NCI-H2107 treated with DMSO at 0.1 percent for 48 hours (cell line): ENCODE data around the gene EHHADH.
A peak's percentile ranks its signal among the peaks of the same experiment; 100 is the strongest.
"Not testable (repeated sequence)": the region's sequence is repeated elsewhere in the genome, so short reads cannot be mapped to it uniquely, and the experiment has no call there.

ENCODE experiments used
- DNase-seq: peaks from one replicate; lab custom pipeline; 2025; ENCODE audit not compliant: unreplicated experiment; lab: John Stamatoyannopoulos, UW

Gene EHHADH

DNA sequence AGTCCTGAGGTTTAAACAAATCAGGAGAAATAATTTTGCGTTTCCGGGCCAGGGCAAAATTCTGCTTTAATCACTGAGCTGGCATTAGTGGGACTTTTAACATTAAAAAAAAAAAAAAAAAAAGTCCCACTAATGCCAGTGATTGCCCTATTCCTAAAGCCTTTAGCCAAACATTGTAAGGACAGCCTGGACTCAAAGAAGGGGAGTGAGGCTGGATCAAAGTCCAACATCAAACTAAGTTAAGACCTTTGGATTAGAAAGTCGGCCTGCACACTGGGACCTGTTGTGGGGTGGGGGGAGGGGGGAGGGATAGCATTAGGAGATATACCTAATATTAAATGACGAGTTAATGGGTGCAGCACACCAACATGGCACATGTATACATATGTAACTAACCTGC is 716 bp downstream of the EHHADH start:
- not testable (repeated sequence) for DNase-seq

- DNase-seq, result no peak
Observed at GRCh38 chr3:185251272-185251671, 2.6 kb downstream of the EHHADH start.

DNA sequence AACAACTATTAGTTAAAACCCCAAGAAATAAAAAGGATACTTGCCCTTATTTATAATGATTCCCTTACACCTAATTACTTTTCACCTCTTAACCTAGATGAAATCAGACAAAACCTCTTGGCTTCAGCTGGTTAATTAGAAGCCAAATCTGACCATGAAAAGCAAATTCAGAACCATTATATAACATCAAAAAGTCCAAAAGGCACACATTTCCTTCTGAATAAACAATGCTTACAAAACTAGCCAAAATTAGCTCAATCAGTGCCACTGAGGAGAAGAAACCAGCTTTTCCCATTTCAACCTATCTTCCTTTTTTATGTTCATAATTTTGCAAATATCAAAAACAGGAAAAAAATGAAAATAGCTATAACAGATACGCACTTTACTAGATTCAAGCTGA is 3.2 kb downstream of the EHHADH start:
- DNase-seq, result no peak

GRCh38 chr3:185250247-185250646 is 3.6 kb downstream of the EHHADH start:
- no peak for DNase-seq

GRCh38 chr3:185242642-185243041 is 11.2 kb downstream of the EHHADH start:
- DNase-seq, result no peak

DNA sequence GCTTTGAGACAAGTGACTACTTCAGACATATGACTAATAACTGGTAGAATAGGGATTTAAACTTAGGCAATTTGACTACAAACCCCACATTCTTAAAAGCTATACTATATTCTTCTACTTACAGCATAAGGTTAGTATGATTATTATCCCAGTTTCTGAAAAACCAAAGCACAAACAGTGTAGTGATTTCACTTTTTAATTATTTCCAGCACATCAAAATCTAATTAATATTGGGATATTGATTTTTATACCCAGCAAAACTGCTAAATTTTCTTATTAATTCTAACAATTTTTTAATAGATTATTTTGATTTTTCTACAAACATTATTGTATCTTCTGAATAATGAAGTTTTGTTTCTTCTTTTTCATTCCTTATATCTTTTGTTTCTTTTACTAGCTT is 16.9 kb downstream of the EHHADH start:
- no peak for DNase-seq

- no peak for DNase-seq
Observed at GRCh38 chr3:185233328-185233727, 20.5 kb downstream of the EHHADH start.

DNA sequence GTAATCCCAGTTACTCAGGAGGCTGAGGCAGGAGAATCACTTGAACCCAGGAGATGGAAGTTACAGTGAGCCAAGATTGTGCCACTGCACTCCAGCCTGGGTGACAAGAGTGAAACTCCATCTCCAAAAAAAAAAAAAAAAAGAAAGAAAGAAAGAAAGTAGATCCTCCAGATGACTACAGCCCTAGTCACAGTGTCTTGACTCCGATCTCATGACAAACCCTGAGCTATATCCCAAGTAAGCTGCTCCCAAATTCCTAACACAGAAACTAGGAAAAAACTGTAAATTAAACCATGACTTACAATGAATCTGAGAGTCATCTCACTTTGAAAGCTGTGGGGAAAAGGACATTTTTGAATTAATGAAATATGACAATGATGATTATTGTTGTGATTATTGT is 27.3 kb downstream of the EHHADH start:
- not testable (repeated sequence) for DNase-seq

DNA sequence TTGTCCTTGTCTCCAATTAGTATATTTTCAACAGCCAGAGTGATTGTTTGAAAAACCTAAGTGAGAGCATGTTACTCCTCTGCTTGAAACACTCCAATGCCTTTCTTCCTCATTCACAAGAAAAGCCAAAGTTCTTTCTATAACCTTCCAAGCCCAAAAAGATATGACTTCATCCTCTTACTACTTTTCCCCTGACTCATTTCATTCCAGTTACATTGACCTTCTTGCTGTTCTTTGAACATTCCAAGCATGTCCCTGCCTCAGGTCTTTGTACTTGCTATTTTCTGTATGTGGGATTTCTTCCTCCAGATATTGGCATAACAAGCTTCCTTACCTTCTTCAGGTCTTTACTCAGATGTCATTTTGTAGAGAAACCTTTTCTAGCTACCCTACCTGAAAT is 28.3 kb downstream of the EHHADH start:
- no peak for DNase-seq

- no peak for DNase-seq
Observed at GRCh38 chr3:185225080-185225479, 28.8 kb downstream of the EHHADH start.

- DNase-seq, result no peak
Observed at GRCh38 chr3:185221203-185221602, 32.6 kb downstream of the EHHADH start.

GRCh38 chr3:185216607-185216958 is 37.3 kb downstream of the EHHADH start:
- DNase-seq, result peak; percentile 69

DNA sequence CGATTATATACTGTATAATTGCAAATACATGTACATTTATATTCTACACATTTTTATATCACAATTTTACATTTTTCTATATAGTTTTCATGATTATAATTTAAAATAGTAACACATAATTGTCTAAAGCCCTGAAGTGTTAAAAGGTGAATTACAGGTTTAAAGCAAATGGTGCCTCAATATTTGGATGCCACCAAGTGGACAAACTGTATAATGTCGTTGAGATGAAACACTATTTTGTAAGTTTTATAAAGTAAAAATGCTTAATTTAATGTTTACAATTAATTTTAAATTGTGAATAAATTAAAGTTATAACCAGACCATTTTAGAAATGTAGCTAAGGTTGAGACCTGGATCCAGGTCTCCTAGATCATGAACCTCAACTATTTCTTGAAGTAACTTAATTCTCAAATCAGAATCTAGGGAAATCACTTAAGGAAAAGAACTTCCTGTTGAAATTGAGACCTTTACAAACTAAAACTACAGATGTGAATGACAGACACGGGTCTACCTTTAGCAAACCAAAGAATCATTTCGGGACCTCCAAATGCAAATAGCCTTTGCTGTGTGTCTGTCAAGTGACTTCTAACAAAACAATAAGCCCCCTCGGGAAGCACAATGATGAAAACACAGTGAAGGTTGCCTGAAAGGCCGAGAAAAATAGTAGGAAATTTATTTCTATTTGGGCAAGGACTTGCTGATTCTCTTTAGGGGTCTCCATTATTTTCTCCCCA is 37.8 kb downstream of the EHHADH start:
- peak; percentile 65 for DNase-seq

DNA sequence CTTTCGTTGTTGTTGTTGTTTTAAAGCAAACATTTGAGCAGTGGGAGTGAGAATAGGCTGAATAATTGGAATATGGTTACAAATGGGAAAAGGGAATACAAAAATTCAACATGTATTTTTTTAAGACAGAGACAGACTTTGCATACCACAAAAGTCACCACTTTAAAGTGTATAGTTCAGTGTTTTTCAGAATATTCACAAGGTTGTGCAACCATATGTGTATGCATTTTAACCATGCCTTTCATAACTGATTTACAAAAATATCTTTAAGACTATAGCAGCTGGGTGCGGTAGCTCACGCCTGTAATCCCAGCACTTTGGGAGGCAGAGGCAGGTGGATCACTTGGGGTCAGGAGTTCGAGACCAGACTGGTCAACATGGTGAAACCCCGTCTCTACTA is 41.3 kb downstream of the EHHADH start:
- DNase-seq, result no peak

- DNase-seq, result no peak
Observed at GRCh38 chr3:185212086-185212485, 41.8 kb downstream of the EHHADH start.

DNA sequence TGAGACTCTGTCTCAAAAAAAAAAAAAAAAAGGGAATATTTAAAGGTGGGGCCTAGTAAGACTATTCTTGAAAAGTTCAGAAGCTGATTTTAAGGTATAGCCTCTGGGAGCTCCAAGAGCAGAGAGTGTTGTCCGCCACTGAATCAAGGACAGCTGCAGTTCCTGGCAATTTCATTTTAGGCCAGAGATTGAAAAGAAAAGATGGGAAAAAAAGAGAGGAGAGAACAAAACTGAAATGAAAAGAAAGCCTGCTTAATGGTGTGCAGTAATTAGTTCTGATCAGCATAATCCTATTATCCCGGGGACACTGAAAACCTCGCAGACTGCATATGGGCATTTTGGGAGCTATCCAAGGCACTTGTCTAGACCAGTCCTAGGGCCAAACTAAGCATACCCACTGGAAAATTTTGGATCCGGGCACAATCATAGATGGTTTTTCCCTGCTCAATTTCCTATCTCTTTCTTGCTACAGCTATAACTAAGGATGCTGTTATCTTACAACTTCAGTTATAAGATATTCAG is 43.2 kb downstream of the EHHADH start:
- DNase-seq, result no peak

GRCh38 chr3:185208823-185209222 is 45.0 kb downstream of the EHHADH start:
- DNase-seq, result no peak

- DNase-seq, result no peak
Observed at GRCh38 chr3:185207931-185208746, 45.7 kb downstream of the EHHADH start.

DNA sequence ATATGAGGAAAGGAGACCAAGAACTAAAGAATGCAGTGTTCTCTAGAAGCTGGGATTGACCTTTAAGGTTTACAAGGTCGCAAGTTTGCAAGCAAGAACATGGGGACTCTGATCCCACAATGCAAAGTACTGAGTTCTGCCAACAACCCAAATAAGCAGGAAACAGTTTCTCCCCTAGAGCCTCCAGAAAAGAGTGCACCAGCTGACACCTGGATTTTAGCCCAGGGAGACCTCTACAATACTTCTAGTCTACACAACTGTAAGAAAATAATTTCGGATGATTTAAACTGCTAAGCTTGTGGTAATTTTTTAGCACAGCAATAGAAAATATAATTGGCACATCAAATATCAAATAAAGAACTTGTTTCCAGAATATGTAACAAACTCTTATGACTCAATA is 46.4 kb downstream of the EHHADH start:
- DNase-seq, result no peak

DNA sequence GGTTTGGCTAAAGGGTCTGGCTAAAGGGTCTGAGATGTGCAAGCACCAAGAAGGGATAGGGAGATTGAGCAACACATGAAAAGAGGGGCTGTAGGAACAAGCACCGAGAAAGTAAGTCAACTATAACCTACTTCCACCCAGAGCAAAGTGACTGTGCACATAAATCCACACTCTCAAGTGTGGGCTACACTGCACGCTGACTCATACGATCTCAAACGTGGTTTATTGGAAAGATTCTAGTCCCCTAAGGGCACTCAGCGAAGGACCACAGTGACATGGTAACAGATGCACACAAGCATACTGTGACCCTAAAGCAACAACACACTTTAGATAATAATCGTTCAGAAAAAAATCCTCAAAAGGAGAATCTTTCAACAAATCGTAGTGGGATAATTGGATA is 48.0 kb downstream of the EHHADH start:
- no peak for DNase-seq

- DNase-seq, result no peak
Observed at GRCh38 chr3:185204894-185205293, 49.0 kb downstream of the EHHADH start.

- DNase-seq, result no peak
Observed at GRCh38 chr3:185200639-185201038, 53.2 kb downstream of the EHHADH start.
